ENCODE data around the gene CBR3.
A peak's percentile ranks its signal among the peaks of the same experiment; 100 is the strongest.
"Not testable (repeated sequence)": the region's sequence is repeated elsewhere in the genome, so short reads cannot be mapped to it uniquely, and the experiment has no call there.

The CBR3 gene

DNA sequence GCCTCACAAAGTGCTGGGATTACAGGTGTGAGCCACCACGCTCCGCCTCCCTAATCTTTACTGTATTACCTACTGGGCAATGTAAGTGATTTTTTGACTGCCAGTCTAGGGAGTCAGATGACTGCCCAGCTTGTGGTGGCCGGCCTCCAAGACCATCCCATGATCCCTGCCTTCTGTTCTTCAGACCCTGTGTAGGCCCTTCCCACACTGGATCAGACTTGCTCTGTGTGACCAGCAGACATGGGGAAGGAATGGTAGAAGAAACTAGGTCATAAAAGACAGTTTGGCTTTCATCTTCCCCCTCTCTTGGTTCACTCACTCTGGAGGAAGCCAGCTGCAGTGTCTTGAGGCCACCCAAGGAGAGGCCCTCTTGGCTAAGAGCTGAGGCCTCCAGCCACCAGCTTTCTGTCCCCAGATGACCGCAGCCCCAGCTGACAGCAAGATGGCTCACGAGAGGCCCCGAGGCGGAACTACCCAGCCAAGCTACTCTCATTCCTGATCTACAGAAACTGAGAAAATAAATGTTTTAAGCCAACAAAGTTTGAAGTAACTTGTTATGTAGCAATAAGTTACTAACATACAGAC, 14.5 kb upstream of the CBR3 start:
- no peak for DNase-seq

DNA sequence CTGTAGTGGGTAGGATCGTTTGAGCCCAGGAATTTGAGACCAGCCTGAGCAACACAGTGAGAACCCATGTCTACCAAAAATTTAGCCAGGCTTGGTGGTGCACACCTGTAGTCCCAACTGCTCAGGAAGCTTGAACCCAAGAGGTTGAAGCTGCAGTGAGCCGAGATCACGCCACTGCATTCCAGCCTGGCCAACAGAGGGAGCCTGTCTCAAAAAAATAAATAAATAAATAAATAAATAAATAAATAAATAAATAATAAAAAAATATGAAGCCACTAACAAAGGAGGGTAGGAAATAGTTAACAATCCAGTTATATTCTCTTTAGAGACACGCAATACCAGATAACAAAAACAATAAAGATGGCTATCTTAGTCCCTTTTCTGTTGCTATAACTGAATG, 11.9 kb upstream of the CBR3 start:
- DNase-seq = no peak

DNA sequence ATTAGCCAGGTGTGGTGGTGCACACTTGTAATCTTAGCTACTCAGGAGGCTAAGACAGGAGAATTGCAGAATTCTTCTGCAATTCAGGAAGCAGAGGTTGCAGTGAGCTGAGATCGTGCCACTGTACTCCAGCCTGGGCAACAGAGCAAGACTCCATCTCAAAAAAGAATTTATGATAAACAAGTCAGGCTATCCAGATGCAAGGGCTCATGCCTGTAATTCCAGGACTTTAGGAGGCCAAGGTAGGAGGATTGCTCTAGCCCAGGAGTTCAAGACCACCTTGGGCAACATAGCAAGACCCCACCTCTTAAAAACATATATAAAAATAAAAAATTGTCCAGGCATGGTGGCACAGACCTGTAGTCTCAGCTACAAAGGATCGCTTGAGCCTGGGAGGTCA, 10.5 kb upstream of the CBR3 start:
- DNase-seq = no peak

DNA sequence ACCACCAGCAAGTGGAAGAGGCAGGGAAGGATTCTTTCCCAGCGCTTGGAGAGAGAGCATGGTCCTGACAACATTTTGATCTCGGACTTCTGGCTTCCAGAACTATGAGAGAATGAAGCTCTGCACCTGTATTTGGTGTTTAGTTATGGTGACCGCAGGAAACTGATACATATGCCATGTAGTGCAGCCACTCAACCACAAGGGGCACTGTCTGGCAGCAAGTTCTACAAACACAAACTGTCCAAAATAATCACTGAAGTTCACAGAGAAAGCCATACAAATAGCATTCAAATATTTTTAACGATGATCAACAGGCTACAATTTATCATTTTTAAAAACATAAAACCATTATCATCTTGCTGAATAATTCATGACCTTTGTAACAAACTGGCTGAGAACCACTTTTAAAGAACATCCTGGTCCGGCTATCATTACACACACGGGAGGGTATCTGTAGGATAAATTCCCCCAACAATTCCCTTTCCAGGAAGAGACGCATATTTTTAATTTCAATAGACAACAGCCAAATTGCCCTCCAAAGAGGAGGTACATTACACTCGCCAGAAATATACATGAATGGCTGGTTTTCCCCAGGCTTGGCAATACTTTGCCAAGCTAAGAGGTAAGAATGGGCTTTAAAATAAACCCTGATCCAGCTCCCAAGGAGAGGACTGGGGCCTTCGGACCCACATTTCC, 9.2 kb upstream of the CBR3 start:
- DNase-seq = no peak

DNA sequence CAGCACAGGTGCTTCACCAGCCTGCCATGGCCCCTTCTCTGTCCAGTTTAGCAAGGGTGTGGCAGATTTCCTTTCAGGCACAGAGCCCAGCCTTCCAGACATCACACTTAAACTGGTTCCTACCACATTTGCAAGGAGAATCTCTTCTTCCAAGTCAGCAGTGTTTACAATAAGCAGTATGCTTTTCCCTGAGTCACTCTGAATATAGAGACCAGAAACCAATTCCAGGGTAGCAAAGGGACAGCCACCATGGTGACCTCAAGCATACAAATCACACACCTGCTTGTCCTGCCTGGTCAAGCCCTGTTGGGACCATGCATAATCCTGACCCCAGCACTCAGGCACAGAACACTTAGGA, 8.7 kb upstream of the CBR3 start:
- no peak for DNase-seq

DNA sequence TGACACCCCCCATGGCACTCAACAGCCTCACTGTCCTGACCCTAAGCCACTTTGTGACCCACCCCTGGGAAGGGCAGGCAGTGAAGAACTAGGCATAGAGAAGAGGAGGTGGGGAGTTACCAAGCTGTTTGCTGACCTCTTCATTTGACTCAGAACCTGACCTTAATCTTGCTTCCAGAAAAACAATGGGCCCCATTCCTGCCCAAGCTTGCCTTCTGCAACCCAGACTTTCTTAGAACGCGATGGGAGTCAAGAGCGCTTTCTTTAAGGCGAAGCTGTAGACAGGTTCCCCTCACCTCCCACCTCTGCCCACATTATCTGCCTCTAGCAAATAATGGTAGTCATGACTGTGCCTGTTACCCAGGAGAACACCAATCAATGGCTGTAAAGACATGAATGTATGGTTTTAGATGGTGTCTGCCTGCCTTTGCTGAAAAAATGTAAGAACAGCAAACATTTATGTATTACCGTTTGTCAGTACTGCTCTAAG, 8.2 kb upstream of the CBR3 start:
- DNase-seq = no peak

DNA sequence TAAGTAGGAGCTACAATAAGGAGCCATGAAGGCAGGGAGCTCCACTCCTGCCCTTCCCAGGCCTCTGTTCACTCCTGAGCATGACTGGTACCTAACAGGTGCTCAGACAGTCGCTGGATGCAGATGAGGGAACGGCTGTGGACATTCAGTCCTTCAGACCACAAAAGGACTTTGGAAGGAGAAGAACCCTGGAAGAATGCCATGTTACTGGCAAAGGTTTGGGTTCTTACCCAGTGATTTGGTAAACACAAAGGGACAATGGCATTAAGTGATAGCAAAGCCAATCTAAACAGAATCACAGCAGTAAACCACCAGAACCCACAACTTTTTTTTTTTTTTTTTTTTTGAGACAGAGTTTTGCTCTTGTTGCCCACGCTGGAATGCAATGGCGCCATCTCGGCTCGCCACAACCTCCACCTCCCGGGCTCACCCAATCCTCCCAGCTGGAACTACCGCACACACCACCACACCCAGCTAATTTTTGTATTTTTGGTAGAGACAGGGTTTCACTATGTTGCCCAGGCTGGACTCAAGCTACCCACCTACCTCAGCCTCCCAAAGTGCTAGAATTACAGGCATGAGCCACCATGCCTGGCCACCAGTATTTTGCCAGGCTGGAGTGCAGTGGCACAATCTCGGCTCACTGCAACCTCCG, 7.5 kb upstream of the CBR3 start:
- no peak for DNase-seq

DNA sequence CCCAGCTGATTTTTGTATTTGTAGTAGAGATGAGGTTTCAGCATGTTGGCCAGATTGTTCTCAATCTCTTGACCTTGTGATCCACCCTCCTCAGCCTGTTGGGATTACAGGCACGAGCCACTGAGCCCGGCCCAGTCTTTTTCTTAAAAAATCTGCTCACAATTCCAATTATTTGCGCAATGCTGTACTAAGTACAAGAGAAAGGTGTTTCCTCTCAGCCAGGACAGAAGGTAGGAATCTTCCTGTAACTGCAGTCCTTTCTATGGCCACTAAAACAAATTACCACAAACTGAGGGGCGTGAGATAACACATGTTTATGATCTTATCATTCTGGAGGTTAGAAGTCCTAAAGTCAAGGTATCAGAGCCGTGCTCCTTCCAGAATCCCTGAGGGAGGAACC, 6.9 kb upstream of the CBR3 start:
- DNase-seq = no peak

DNA sequence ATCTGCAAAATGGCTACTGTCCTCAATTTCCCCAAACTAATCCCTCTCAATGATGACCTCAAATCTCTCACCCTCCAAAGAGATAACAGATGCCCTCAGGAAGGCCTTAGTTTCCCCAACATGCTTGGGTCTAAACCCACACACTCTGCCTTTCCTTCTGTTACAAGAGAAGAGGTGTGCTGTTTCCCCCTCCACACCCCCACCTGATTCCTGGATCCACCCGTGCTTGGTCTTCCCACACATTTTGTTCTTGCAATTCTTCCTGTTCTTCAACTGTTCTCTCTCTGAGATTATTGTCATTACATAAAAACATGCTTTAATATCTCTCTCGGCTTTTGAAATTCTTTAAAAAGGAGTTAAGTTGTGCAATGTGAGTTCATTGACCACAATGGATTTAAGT, 5.7 kb upstream of the CBR3 start:
- no peak for DNase-seq

DNA sequence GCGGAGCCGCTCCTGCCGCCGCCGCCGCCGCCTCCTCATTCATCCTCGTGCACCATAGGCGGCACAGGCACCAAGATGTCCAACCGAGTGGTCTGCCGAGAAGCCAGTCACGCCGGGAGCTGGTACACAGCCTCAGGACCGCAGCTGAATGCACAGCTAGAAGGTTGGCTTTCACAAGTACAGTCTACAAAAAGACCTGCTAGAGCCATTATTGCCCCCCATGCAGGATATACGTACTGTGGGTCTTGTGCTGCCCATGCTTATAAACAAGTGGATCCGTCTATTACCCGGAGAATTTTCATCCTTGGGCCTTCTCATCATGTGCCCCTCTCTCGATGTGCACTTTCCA, 4.5 kb upstream of the CBR3 start:
- DNase-seq = not testable (repeated sequence)

DNA sequence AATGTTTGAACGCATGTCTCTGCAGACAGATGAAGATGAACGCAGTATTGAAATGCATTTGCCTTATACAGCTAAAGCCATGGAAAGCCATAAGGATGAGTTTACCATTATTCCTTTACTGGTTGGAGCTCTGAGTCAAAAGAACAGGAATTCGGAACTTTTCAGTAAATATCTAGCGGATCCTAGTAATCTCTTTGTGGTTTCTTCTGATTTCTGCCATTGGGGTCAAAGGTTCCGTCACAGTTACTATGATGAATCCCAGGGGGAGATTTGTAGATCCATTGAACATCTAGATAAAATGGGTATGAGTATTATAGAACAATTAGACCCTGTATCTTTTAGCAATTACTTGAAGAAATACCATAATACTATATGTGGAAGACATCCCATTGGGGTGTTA, 4.0 kb upstream of the CBR3 start:
- DNase-seq = not testable (repeated sequence)

DNA sequence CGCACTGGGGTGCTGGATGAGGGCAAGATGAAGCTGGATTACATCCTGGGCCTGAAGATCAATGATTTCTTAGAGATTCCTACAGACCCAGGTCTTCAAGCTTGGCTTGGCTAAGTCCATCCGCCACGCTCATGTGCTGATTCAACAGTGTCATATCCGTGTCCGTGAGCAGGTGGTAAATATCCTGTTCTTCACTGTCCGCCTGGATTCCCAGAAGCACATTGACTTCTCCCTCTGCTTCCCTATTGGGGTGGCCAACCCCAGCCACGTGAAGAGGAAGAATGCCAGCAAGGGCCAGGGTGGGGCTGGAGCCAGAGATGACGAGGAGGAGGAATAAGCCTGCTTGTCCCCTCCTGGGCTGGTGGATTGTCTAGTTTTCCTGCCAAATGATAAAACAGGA, 2.2 kb upstream of the CBR3 start:
- DNase-seq = no peak

DNA sequence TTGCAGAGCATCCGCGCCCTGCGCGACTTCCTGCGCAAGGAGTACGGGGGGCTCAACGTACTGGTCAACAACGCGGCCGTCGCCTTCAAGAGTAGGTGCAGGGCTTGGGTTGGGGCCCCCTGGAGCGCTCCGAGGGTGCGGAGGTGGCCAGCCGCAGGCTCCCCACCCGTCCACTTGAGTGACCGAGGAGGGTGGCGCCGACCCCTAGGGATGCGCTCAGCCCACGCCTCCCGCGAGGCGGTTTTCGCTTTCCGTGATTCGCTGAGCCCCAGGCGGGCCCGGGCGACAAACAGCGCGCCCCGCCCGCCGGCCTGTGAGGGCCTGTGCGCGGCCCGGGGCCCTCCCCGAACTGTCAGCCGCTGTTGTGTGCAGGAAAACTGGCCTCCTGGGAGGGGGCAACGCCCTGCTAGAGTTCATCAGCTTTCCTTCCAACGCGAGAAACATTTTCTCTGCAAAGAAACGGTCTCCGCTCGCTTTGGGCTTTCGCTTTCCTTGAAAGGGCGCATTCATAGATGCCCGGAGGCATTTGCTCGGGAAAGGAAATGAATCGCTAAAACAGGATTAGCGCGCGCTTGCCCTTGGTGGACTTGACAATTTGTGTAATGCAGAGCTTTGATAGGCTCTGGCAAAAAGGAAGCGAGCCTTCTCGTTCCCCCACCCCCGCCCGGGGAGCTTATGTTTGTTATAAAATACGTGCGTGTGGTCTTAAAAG, 668 bp downstream of the CBR3 start:
- DNase-seq = peak; percentile 4

DNA sequence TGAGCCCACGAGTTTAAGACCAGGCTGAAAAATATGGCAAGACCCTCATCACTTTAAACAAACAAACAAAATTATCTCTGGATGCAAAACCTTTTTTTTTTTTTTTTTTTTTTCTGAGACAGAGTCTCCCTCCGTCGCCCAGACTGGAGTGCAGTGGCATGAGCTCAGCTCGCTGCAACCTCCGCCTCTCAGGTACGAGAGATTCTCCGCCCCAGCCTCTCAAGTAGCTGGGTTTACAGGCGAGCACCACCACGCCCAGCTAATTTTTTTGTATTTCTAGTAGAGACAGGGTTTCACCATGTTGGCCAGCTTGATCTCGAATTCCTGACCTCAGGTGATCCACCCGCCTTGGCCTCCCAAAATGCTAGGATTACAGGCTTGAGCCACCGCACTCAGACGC, 4.9 kb downstream of the CBR3 start:
- not testable (repeated sequence) for DNase-seq

DNA sequence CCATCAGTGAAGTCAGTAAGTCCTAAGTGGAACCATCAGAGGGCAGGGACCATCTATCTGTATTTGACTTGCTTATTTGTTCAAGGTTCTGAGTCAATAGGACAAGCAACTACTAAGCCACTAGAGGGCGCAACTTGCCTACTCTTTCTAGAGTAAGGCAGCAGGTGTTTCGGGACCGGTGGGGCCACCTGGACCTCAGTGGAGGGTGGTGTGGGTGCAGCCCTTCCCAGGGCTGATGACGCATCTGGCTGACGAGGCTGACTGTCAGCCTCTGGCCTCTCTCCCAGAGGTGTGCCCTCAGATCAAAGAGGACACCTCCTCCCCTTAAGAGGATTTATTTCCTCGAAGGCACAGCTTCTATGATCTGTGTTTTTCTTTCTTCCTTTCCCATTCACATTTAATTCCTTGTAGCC, 6.6 kb downstream of the CBR3 start:
- DNase-seq = peak; percentile 89

DNA sequence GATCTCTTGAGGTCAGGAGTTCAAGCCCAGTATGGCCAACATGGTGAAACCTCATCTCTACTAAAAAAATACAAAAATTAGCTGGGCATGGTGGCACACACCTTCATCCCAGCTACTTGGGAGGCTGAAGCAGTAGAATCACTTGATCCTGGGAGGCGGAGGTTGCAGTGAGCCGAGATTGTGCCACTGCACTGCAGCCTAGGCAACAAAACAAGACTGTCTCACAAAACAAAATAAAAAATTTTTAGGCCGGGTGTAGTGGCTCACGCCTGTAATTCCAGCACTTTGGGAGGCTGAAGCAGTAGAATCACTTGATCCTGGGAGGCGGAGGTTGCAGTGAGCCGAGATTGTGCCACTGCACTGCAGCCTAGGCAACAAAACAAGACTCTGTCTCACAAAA, 9.4 kb downstream of the CBR3 start:
- DNase-seq = not testable (repeated sequence)

DNA sequence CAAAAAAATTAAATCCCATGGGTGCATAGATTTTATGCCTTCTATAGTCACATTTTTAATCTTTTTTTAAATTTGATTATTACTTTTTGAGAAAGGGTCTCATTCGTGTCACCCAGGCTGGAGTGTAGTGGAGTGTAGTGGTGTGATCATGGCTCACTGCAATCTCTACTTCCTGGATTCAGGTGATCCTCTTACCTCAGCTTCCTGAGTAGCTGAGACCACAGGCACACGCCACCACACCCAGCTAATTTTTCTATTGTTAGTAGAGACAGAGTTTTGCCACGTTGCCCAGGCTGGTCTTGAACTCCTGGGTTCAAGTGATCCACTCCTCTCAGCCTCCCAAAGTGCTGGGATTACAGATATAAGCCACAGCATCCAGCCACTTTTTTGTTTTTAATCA, 10.4 kb downstream of the CBR3 start:
- no peak for DNase-seq

DNA sequence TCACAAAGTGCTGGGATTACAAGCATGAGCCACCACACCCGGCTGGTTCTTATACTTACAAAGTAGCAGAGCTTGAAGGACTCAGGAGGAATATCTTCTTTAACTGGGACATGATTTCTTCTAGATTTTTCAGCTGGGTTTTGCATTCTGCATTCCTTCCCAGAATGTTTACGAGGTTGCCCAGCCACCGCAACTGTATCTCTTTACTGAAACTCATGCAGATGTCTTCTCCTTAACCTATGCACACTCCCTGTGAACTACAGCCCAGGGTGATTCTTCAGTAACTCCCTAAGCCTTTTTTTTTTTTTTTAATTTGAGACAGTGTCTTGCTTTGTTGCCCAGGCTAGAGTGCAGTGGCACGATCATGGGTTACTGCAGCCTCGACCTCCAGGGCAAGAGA, 13.0 kb downstream of the CBR3 start:
- DNase-seq = no peak

DNA sequence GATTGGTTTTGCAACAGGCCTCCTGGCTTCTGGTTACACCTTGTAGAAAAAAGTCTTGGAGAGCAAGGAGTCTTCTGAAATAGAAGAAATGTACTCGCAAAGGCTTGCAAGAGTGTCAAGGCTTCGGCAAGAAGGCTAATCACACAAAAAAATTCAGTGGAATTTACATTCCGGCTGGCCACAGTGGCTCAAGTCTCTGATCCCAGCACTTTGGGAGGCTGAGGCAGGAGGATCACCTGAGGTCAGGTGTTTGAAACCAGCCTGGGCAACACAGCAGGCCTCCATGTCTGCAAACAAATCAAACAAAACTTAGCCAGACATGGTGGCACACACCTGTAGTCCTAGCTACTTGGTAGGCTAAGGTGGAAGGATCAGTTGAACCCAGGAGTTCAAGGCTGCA, 14.0 kb downstream of the CBR3 start:
- DNase-seq = no peak

DNA sequence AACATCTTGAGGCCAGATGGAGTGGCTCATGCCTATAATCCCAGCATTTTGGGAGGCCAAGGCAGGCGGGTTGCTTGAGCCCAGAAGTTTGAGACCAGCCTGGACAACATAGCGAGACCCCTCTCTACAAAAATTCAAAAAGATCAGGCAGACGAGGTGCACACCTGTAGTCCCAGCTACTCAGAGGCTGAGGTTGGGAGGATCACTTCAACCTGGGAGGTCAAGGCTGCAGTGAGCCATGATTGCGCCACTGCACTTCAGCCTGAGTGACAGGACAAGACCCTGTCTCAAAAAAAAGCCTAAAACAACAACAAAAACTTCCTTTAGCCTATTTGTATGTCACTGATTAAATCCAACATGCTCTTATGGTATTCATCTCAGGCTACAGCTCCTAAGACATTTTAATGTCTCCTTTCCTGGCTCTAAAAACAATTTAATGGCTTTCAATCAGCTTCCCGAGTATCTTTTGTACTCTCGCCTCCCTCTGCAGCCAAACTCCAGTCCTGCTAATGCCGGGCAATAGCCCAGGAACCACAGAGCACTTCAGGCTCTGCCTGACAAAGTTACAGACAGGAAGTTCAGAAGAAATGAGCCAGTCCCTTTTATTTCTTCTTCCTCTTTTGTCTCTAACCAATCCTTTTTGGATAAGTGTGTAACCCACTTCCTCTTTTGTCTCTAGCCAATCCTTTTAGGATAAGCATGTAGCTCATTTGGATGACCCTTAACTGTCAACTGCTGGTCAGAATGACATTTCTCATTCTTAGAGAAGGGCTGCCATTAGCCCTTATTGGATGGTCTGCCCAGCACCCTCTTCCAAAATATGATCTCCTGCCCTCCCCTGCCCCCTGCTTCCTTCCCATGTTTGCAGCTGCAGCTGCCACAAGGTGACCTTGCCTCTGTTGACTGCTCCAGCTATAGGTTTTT, 15.2 kb downstream of the CBR3 start:
- no peak for DNase-seq

DNA sequence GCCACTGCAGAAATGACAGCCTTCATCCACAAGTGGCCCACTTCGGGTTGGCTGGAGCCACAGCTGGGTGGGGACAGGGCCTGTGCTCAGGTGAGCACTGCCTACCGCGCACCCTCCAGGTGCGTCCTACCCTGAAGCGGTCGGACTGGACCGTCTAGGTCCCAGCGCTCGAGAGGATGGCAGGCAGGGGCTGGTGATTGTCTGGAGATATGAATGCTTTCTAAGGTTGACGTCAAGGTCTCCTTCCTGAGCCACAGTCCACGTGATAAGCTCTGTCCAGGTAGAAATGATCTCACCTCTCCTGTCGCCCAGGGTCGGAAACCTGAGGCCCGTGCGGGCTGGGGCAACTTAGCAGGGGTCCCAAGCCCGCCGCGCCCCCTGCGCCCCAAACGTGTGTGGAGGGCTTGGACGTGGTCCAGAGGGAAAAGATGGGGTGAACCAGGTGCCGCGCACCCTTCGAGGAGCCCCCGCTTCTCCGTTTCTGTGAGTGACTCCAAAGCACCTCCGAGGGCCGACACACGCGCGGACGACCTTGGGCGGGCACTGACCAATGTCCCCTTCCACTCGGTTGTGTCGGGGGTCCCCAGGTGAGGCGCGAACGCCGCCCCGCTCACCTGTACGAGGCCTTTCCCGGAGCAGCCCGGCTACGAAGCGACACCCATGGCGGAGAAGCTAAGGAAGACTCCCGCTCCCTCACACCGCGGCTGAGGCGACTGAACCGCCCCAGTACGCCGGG, 20.9 kb downstream of the CBR3 start:
- no peak for DNase-seq

DNA sequence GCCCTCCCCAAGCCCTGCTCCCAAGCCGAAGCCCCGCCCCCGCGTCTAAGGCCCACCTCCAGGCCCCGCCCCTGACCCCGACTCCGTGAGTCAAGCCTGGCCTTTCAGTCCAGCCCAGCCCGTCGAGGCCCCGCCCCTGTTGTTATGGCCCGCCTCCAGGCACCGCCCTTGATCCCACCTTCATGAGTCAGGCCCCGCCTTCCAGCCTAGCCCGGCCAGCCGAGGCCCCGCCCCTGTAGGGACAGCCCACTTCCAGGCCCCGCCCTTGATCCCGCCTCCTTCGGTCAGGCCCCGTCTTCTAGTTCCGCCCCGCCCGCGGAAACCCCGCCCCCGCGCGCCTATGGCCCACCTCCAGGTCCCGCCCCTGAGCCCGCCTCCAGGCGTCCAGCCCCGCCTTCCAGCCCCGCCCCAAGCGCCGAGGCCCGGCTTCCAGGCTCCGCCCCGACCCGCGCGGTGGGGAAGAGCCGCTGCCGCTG, 21.5 kb downstream of the CBR3 start:
- DNase-seq = peak; percentile 76
